CD4-positive, alpha-beta T cell (primary cell): ENCODE results near the gene GPSM1. TPM values are rescaled to one million over a fixed set of nuclear protein-coding genes. Genes with fewer than 3 reads are reported as not detected.

Experiments used
- ATAC-seq: fragments of 200-7000 bp; cut with Tn5 transposase; one replicate; pipeline ENCODE4 v1.10.0; 2022; ENCODE audit warnings: mild to moderate bottlenecking; ENCODE audit not compliant: poor library complexity
- CTCF ChIA-PET: fragments of 350-600 bp; sonication (Branson Sonifier 250); formaldehyde crosslinking; loops from one replicate; lab custom pipeline; 2021; ENCODE audit warnings: antibody characterized with exemption, inconsistent platforms; lab: Charles Lee
- POLR2A ChIA-PET: fragments of 350-600 bp; sonication (Branson Sonifier 250); formaldehyde crosslinking; loops from one replicate; lab custom pipeline; 2021; ENCODE audit warnings: antibody characterized with exemption, inconsistent platforms; lab: Charles Lee
- DNase-seq, 14 experiments: peaks; one replicate each; pipeline ENCODE4 v3.0.0-alpha.2; 2013 to 2020; ENCODE audit warnings: mixed read lengths in 2 of 14
- H3K27ac ChIP-seq, 2 donors: one replicate each; pipeline versions ENCODE4 v1.5.1 to v1.7.0; 2013; ENCODE audit warnings: low read length in 2 of 2, low read depth in 1 of 2, mild to moderate bottlenecking in 1 of 2
- H3K27me3 ChIP-seq, 2 experiments: 1 replicate in 1 of 2; 2 replicates in 1 of 2; pipeline versions ENCODE4 v1.6.1 to v1.7.0; 2013; ENCODE audit warnings: low read length in 2 of 2, control low read depth in 1 of 2, mild to moderate bottlenecking in 1 of 2, moderate library complexity in 1 of 2; ENCODE audit not compliant: insufficient read depth in 2 of 2, control insufficient read depth in 1 of 2
- H3K36me3 ChIP-seq: one replicate; pipeline ENCODE4 v1.6.1; 2013; ENCODE audit warnings: low read length, control low read depth; ENCODE audit not compliant: insufficient read depth
- H3K4me1 ChIP-seq: one replicate; pipeline ENCODE4 v1.6.1; 2013; ENCODE audit warnings: low read length, control low read depth; ENCODE audit not compliant: insufficient read depth
- H3K4me3 ChIP-seq: one replicate; pipeline ENCODE4 v1.5.1; 2013; ENCODE audit warnings: mild to moderate bottlenecking, low read length, moderate library complexity
- H3K9me3 ChIP-seq, 2 experiments: 1 replicate in 1 of 2; 2 replicates in 1 of 2; pipeline versions ENCODE4 v1.6.1 to v1.7.0; 2013; ENCODE audit warnings: low read length in 2 of 2, mild to moderate bottlenecking in 2 of 2, control low read depth in 1 of 2, moderate library complexity in 1 of 2; ENCODE audit not compliant: control insufficient read depth in 1 of 2, insufficient read depth in 1 of 2
- H3K27ac Mint-ChIP-seq: one replicate; pipeline ENCODE4 v1.8.0; 2020; ENCODE audit warnings: mixed read lengths
- H3K27me3 Mint-ChIP-seq: one replicate; pipeline ENCODE4 v1.8.0; 2021; ENCODE audit warnings: mixed read lengths
- H3K36me3 Mint-ChIP-seq: one replicate; pipeline ENCODE4 v1.8.0; 2021; ENCODE audit warnings: low read depth, mixed read lengths
- H3K4me1 Mint-ChIP-seq: one replicate; pipeline ENCODE4 v1.8.0; 2021; ENCODE audit warnings: low read depth, mixed read lengths
- H3K4me3 Mint-ChIP-seq: one replicate; pipeline ENCODE4 v1.8.0; 2020; ENCODE audit warnings: mild to moderate bottlenecking, mixed read lengths
- H3K9me3 Mint-ChIP-seq: one replicate; pipeline ENCODE4 v1.8.0; 2020; ENCODE audit warnings: mixed read lengths
- intact Hi-C, 2 experiments: fragments of 100-400 bp; cut with DNase I in 1 of 2; cut with micrococcal nuclease in 1 of 2; formaldehyde crosslinking; loops; one replicate each; pipeline versions ENCODE4 v1.15.1 to v1.9.0; 2023 to 2025; cut with DNase I, micrococcal nuclease
- total RNA-seq, 174 experiments: library from RNA in 2 of 174; stranded (reverse) in 2 of 174; gene quantifications; one replicate each; pipeline ENCODE4 v1.2.3 and lab custom pipeline; 2021 to 2026
- TF ChIP-seq, protein P1 (sequence below): fragments of 200-600 bp; IDR thresholded peaks from one replicate; pipeline ENCODE4 v1.8.0; 2022; ENCODE audit warnings: antibody characterized with exemption, mild to moderate bottlenecking

GPSM1 gene
- total RNA-seq, 2 experiments from 2014 or later, result 7.7 to 8.6 TPM

DNA sequence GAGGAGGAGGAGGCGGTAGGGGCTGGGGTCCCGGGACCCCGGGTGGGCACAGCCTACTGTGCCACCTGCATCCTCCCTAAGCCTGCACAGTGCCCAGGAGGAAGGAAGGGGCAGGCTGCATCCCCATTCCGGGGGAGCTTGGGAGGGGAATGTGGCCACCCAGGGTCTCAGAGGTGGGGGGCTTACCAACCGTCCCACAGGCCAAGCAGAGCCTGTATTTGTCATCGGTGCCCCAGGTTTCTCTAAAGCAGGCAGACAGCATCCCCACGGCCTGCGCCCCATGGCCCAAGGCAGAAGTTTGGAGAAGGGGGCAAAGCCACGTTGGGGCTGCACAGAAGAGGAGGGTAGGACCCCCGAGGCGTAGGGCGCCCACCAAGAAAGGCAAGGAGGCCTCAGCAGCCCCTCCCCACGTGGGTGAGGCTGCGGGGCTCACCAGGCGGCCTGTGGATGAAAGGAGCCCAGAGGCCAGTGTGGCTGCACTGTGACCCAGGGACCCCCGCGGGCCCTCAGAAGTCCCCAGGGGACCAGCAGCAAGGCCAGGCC, 507 bp upstream of the GPSM1 start:
- CTCF ChIA-PET, result no interaction called here
- peaks cover 0 to 2% of the 10 kb centered on the region in 2 experiments for H3K27me3 ChIP-seq
- intact Hi-C loops, result no loop called here
- H3K36me3 ChIP-seq, result no peaks in the 10 kb centered on the region
- ATAC-seq (no peak), DNase-seq (no peak)
- H3K27me3 Mint-ChIP-seq, result no peaks in the 10 kb centered on the region
- H3K4me1 ChIP-seq, result peaks cover 26% of the 10 kb centered on the region
- peak overlapping the region; percentile 79 for H3K4me3 Mint-ChIP-seq
- H3K27ac ChIP-seq, result no peak overlapping the region
- H3K4me1 Mint-ChIP-seq, result peaks cover 5% of the 10 kb centered on the region
- H3K36me3 Mint-ChIP-seq, result no peaks in the 10 kb centered on the region
- peaks cover 0 to 4% of the 10 kb centered on the region in 2 experiments for H3K9me3 ChIP-seq
- no peaks in the 10 kb centered on the region for H3K9me3 Mint-ChIP-seq
- TF ChIP-seq, protein P1, sequence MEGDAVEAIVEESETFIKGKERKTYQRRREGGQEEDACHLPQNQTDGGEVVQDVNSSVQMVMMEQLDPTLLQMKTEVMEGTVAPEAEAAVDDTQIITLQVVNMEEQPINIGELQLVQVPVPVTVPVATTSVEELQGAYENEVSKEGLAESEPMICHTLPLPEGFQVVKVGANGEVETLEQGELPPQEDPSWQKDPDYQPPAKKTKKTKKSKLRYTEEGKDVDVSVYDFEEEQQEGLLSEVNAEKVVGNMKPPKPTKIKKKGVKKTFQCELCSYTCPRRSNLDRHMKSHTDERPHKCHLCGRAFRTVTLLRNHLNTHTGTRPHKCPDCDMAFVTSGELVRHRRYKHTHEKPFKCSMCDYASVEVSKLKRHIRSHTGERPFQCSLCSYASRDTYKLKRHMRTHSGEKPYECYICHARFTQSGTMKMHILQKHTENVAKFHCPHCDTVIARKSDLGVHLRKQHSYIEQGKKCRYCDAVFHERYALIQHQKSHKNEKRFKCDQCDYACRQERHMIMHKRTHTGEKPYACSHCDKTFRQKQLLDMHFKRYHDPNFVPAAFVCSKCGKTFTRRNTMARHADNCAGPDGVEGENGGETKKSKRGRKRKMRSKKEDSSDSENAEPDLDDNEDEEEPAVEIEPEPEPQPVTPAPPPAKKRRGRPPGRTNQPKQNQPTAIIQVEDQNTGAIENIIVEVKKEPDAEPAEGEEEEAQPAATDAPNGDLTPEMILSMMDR, result no peak
- peak overlapping the region; percentile 37 for H3K4me3 ChIP-seq
- POLR2A ChIA-PET, result no interaction called here
- no peak overlapping the region for H3K27ac Mint-ChIP-seq

DNA sequence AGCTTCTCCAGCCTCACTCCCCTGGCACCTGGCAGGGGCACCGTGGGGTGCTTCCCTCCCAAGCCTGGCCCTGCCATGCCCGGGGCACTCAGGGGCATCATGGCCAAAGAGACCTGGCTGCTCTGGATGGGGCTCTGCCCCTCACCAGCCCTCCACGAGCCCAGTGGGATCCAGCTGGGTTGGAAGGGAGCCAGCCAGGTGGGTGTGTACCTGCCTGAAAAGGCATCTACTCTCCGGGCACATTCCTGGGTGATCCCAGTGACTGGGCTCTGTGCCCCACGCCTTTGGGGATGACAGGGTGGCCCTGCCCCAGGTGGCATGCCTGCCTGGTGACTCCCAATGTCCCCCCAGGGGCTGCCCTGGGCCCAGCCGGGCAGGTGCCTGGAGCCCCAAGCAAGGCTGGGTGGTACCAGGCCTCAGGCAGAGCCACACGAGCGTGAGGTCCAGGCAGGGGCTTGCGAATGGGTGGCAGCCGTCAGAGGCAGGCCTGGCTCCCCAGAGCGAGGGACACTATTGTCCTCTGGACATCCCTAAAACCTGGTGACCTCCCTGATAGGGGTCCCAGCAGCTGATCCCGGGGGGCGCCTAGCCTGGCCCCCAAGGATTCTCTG, 777 bp downstream of the GPSM1 start:
- Histone ChIP-seq H3K36me3 (no peaks in the 10 kb centered on the region), H3K4me3 (peak overlapping the region; percentile 44), H3K4me1 (peaks cover 26% of the 10 kb centered on the region), H3K27ac (no peak overlapping the region), H3K27me3 (peaks cover 0 to 2% of the 10 kb centered on the region in 2 experiments), H3K9me3 (peaks cover 0 to 4% of the 10 kb centered on the region in 2 experiments)
- H3K4me1 Mint-ChIP-seq, result peaks cover 5% of the 10 kb centered on the region
- no peaks in the 10 kb centered on the region for H3K27me3 Mint-ChIP-seq
- ChIA-PET CTCF (no interaction called here), POLR2A (no interaction called here)
- peak overlapping the region; percentile 85 for H3K4me3 Mint-ChIP-seq
- DNase-seq, result no peak
- TF ChIP-seq, protein P1, result no peak
- ATAC-seq, result no peak
- H3K9me3 Mint-ChIP-seq, result no peaks in the 10 kb centered on the region
- H3K36me3 Mint-ChIP-seq, result no peaks in the 10 kb centered on the region
- intact Hi-C loops, result no loop called here
- H3K27ac Mint-ChIP-seq, result no peak overlapping the region

DNA sequence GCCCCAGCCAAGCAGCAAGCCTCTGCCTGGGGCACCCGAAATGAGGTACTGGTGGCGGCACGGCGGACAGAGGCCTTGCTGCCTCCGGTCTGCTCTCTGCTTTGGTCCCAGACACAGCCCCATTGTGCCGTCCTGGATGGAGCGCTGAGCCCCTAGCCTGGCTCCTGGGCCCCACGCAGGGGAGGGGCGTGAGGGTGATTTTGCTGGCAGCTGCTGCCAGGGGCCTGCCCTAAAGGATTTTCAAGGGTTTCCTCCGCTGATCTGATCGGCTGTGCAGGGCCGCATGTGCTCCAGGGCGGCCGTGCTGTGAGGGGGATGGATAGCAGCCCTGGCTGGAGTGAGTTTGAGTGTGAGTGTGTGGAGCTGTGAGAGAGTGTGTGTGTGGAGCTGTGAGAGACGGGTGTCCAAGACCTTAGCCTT, 1.3 kb downstream of the GPSM1 start:
- H3K27ac Mint-ChIP-seq, result no peak overlapping the region
- DNase-seq (no peak), ATAC-seq (no peak)
- no peak overlapping the region for H3K4me3 ChIP-seq
- CTCF ChIA-PET, result no interaction called here
- POLR2A ChIA-PET, result no interaction called here
- H3K9me3 Mint-ChIP-seq, result no peaks in the 10 kb centered on the region
- no peaks in the 10 kb centered on the region for H3K36me3 ChIP-seq
- no peak overlapping the region for H3K27ac ChIP-seq
- intact Hi-C loops, result no loop called here
- no peaks in the 10 kb centered on the region for H3K36me3 Mint-ChIP-seq
- peaks cover 26% of the 10 kb centered on the region for H3K4me1 ChIP-seq
- no peaks in the 10 kb centered on the region for H3K27me3 Mint-ChIP-seq
- TF ChIP-seq, protein P1, result no peak
- peaks cover 5% of the 10 kb centered on the region for H3K4me1 Mint-ChIP-seq
- peaks cover 0 to 2% of the 10 kb centered on the region in 2 experiments for H3K27me3 ChIP-seq
- H3K4me3 Mint-ChIP-seq, result peak overlapping the region; percentile 85
- peaks cover 0 to 4% of the 10 kb centered on the region in 2 experiments for H3K9me3 ChIP-seq
